Muscle of back (tissue), 11 donors: ENCODE measurements around the gene RUFY4. TPM values are rescaled to one million over a fixed set of nuclear protein-coding genes. Genes with fewer than 3 reads are reported as not detected.

Experiments used
- DNase-seq, 3 donors: peaks; one replicate each; pipeline versions ENCODE4 v3.0.0 to v3.0.0-alpha.2; 2013
- polyA plus RNA-seq, 10 donors: library from polyadenylated mRNA; unstranded; fragments of 120-200 nt; gene quantifications; one replicate each; pipeline ENCODE4 v1.2.1, GENCODE V29; 2013; ENCODE audit not compliant: insufficient read length in 10 of 10

The RUFY4 gene
- polyA plus RNA-seq, 10 donors, result 0.07 to 0.32 (median 0.11) TPM; not detected in 4

DNA sequence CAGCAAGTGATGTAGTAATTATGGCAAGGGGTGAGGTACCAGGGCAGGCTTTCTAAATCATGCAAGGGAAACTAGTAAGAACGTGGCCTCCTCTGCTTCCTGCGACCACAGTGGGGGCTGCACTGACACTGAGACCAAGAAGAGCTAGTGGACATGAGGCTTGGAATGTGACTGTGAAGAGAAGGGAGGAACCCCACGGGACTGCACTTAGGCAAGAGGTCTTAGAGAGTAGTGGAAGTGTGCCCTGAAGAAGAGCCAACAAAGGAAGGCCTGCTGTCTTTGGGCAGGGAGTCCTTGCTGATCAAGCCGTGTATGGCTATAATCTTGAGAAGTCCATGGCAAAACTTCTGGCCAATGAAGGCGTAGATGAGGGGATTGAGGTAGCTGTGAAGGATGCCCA lies 8.9 kb upstream of the RUFY4 start:
- no peak for DNase-seq

GRCh38 chr2:218060950-218061660 lies 7.9 kb upstream of the RUFY4 start:
- no peak for DNase-seq

GRCh38 chr2:218063486-218063885 lies 5.6 kb upstream of the RUFY4 start:
- no peak for DNase-seq

DNA sequence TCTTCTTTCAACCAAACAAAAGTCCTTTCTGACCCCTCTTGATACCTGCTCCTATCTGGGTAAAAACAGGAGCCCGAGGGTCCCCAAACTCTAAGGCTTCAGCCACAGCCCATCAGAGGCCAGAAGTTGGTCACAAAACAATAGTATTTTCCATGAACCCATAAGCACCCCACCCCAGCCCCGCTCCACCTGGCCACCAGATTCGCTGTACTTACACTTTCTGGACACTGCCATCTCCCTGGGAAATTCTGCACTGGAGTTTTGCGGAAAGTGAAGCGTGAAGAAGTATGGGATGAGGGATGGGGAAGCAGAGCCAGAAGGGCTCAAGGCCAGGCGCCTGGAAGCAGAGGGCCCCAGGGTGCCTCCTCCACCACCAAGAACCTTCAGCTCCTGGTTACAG lies 5.2 kb upstream of the RUFY4 start:
- no peak for DNase-seq

DNA sequence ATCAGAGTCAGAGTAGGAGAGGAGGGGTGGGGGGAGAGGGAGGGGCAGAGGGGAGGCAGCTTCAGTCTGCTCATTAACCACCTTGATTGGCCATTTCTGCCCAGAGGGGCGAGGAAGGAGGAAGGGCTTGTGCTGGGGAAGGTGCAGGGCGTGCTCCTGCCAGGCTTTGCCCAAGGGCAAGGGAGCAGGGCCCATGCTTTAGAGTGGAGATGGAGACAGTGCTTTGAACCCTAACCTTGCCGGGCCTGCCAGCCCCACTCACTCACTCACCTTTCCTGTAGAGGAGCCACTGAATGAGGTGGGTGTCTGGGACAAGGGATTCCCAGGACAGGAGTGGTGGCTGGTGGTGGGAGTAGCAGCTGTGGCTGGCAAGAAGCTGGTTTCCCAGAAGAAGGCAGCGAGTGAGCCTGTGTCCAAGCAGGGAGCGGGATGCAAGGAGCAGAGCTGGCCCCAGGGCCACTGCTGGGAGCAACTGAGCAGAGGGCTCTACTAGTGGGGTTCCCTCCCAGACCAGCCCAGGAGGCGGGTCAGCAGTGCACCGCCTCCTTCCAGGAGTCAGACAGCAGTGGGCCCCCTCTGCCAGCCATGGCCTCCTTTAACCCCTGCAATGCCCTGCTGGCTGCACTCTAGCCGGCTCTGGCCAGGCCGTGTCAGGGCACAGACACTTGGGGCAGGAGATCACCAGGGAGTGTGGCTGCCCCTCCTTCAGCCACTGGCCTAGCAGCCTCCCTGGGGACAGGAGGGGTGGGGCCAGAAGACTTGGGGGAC lies 3.6 kb upstream of the RUFY4 start:
- DNase-seq, result no peak

- no peak for DNase-seq
These were observed 2.0 kb upstream of the RUFY4 start for GRCh38 chr2:218066926-218067515.

GRCh38 chr2:218067523-218067922 lies 1.5 kb upstream of the RUFY4 start:
- no peak for DNase-seq

DNA sequence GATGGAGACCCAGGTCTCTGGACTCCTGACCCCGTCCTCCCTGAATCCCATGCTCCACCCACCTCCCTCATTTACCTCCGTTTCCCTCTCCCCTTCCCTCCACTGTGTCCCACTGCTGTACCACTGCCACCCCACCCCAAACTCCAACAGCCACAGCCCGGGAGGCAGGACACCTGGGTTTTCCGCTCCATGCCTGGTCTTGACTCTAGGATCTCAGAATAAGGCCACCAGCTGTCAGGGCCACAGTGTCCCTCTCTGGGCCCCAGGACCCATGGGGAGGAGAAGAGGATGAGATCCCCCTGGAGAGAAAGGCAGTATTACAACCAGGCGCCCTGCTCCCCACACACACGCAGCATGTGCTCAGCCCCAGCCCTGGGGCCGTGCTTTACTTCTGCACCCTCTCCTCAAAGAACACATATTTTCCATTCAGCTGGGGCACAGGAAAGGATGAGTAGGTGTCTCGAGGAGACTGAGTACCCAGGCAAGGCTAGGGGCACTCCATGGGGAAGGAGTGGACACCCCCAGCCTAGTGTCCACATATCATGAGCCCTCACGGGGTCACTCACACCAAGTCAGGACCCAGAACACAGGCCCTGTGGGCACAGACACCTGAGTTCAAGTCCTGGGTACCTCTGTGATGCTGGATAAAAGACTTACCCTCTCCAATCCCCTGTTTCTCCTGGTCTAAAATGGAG lies 700 bp downstream of the RUFY4 start:
- DNase-seq, result no peak

- no peak for DNase-seq
These were observed 1.5 kb downstream of the RUFY4 start for GRCh38 chr2:218070587-218070986.

DNA sequence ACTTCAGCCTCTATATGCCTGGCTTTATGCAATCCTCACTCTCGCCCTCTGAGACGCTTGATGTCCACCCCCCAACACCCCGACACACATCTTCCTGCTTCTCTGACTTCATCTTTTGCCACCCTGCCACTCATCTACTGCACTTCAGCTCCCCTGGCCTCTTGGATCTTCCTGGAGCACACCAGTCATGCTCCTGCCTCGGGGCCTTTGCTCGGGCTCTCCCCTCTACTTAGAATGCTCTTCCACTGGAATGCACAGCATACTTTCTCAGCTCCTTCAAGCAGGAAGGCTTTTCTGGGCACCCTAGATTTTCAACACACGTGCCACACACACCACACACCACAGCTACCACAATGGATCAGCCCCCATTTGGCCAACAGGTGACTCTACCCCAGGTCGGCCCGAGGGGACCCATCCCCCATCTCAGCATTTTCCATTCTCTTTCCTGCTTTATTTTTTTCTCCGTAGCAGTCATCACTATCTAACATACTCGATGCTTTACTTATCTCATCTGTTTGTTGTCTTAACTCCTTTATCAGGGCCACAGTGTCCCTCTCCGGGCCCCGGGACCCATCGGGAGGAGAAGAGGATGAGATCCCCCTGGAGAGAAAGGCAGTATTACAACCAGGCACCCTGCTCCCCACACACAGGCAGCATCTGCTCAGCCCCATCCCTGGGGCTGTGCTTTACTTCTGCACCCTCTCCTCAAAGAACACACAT lies 2.3 kb downstream of the RUFY4 start:
- no peak for DNase-seq

DNA sequence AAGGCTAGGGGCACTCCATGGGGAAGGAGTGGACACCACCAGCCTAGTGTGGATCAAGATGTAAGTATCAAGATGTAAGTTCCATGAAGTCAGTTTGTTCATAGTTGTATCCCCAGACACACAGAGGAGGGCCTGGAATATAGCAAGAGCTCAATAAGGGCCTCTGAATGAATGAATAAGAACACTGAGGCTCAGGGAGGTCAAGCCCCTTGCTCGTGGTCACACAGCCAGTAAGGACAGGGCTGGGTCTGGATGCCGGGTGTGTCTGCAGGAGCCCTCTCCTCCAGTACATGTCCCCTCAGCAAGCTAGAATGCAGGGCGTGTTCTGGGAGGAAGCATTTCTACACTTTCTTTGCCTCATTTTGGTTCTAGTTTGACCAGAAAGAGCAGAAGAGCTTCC lies 2.9 kb downstream of the RUFY4 start:
- no peak for DNase-seq

GRCh38 chr2:218072478-218073024 lies 3.5 kb downstream of the RUFY4 start:
- DNase-seq, result no peak

DNA sequence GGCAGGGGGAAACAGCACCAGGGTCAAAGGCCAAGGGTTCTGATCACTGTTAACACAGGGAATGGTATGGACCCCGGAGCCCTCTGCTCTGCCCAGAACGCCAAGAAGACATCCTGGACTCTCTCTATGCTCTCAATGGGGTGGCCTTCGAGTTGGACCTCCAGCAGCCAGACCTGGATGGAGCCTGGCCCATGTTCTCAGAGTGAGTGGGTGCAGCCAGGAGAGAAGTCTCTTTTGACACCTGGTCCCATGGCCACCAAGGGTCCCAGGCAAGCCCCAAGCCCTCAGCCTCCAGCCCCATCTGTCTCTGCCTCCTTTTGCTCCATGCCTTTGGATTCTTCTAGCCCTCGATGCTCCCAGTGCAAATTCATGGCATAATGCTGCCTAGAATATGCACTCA lies 4.1 kb downstream of the RUFY4 start:
- no peak for DNase-seq

DNA sequence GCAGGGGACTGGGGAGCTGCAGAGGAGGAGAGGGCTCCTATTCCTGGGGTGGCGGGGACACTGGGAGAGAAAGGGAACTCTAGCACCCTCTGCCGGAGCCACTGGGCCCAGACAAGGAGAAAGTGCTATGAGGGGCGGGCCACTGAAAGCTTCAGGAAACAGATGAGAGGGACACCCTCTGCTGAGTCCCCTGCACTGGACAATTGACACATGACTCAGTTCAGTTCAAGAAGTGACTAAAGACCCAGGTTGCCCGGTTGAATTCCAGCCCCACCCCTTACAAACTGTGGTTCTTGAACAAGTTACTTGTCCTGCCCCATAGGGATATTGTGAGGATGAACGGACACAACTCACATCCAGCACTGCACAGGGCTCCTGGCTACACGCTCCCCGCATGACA lies 5.0 kb downstream of the RUFY4 start:
- DNase-seq, result no peak

GRCh38 chr2:218075975-218076811 lies 7.1 kb downstream of the RUFY4 start:
- DNase-seq, result no peak

DNA sequence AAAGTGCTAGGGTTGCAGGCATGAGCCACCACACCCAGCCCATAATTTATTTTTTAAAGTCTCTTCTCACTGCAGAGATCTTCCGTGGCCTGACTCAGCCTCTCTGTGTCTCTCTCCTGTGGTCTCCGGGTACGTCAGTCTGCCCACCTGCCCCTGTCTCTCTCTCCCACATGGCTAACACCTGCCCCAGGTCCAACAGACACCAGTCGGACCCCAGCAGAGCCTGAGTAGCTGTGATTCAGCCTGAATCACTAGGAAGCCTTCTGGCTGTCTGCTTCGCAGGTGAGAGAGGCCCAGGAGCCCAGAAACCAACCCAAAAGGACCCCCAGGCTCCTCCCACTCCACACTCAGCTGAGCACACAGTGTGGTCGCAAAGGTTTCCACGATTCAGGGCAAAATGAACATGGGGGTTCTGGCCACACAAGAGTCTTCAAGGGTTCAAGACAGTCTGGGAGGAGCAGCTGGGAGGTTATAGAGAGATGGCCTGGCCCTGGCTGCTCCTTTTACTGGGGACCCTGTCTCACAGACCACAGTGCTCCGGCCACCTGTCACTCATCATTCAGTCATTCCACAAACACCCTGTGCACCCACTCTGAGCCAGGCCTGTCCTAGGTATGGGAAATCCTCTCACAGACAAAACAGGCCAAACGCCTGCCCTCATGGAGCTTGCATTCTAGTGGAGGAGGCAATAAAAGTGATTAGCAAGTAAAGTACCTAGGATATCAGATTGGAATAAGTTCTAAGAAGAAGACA lies 8.6 kb downstream of the RUFY4 start:
- DNase-seq, result no peak

- DNase-seq, result no peak
These were observed 11.2 kb downstream of the RUFY4 start for GRCh38 chr2:218079943-218080913.

DNA sequence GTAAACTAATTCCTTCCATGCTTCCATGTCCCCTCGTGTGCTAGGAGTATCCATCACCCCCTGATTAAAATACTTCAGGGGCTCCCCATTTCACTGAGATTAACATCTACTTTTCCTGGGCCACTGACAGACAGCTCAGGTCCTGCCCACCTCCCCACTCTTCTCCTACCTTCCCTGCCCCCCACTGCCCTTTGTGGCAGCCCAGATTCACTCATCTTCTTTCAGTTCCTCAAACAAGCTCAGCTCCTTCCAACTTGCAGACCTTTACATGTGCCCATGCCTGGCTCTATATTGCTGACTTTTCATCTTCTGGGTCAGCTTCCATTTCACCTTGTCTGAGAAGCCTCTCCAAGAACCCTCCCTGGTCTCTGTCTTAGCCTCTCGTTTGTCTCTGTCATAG lies 12.0 kb downstream of the RUFY4 start:
- no peak for DNase-seq

GRCh38 chr2:218081695-218082094 lies 12.6 kb downstream of the RUFY4 start:
- DNase-seq, result peak in 1 of 3 donors; percentile 88
